Fibroblast of skin of scalp (primary cell): ENCODE data around the gene KIF1C. TPM values are rescaled to one million over a fixed set of nuclear protein-coding genes. Genes with fewer than 3 reads are reported as not detected.
A peak's percentile ranks its signal among the peaks of the same experiment; 100 is the strongest.

Source experiments
- DNase-seq: peaks from one replicate; pipeline ENCODE4 v3.0.0-alpha.2; 2013
- polyA plus RNA-seq, 2 experiments: library from polyadenylated mRNA; unstranded; fragments of 120-200 nt; gene quantifications; one replicate each; pipeline ENCODE4 v1.2.1, GENCODE V29; 2013; ENCODE audit not compliant: insufficient read length in 2 of 2

KIF1C gene
- 110 TPM for polyA plus RNA-seq (2013, experiment 1 of 2; ENCODE audit: insufficient read length)
- polyA plus RNA-seq (2013, experiment 2 of 2; ENCODE audit: insufficient read length) = 98.3 TPM

- DNase-seq = peak; percentile 86
Observed at GRCh38 chr17:4997302-4998026, at the start of gene KIF1C, which contains the start of gene INCA1. Gene KIF1C, plus strand, starts transcription at chr17:4997950. Its CDS starts 2,297 bp downstream, at chr17:5000247. Gene INCA1, minus strand, starts transcription at chr17:4997522. Its CDS starts 3,085 bp downstream, at chr17:4994437.

GRCh38 chr17:4948166-4948930 lies 49.4 kb upstream of the KIF1C start, which contains the start of gene PFN1:
Gene PFN1, minus strand, starts transcription at chr17:4948530. Its CDS starts 136 bp downstream, at chr17:4948394.
- DNase-seq = peak; percentile 96

- peak; percentile 95 for DNase-seq
Observed at GRCh38 chr17:4948931-4949320, 48.8 kb upstream of the KIF1C start.

GRCh38 chr17:4949321-4950074 lies 48.3 kb upstream of the KIF1C start:
- DNase-seq = peak; percentile 72

GRCh38 chr17:4950075-4950745 lies 47.5 kb upstream of the KIF1C start:
- no peak for DNase-seq

- no peak for DNase-seq
Observed at GRCh38 chr17:4950746-4951204, 47.0 kb upstream of the KIF1C start, which contains the start of gene ENO3. Gene ENO3, plus strand, starts transcription at chr17:4951119. Its CDS starts 711 bp downstream, at chr17:4951830.

- DNase-seq = no peak
Observed at GRCh38 chr17:4951486-4951885, 46.3 kb upstream of the KIF1C start.

GRCh38 chr17:4953451-4953961 lies 44.2 kb upstream of the KIF1C start:
- peak; percentile 70 for DNase-seq

GRCh38 chr17:4955091-4955490 lies 42.7 kb upstream of the KIF1C start:
- DNase-seq = no peak

- no peak for DNase-seq
Observed at GRCh38 chr17:4956493-4957061, 41.2 kb upstream of the KIF1C start.

GRCh38 chr17:4958102-4958501 lies 39.6 kb upstream of the KIF1C start:
- DNase-seq = no peak

- DNase-seq = no peak
Observed at GRCh38 chr17:4959261-4959965, 38.3 kb upstream of the KIF1C start.

- no peak for DNase-seq
Observed at GRCh38 chr17:4960279-4960922, 37.3 kb upstream of the KIF1C start.

- no peak for DNase-seq
Observed at GRCh38 chr17:4965311-4965986, 32.3 kb upstream of the KIF1C start.

GRCh38 chr17:4966844-4967538 lies 30.8 kb upstream of the KIF1C start:
- peak; percentile 100 for DNase-seq

- DNase-seq = peak; percentile 98
Observed at GRCh38 chr17:4967539-4968485, 29.9 kb upstream of the KIF1C start, which contains the start of gene SPAG7. Gene SPAG7, minus strand, starts transcription at chr17:4967817. Its CDS starts 13 bp downstream, at chr17:4967804.

GRCh38 chr17:4968486-4969046 lies 29.2 kb upstream of the KIF1C start:
- peak; percentile 34 for DNase-seq
